H1 (cell line): ENCODE results near the gene ETNPPL. TPM values are rescaled to one million over a fixed set of nuclear protein-coding genes. Genes with fewer than 3 reads are reported as not detected.

Experiments used
- CTBP2 ChIP-seq: IDR thresholded peaks from 2 replicates; pipeline ENCODE4 v1.7.0; 2011; ENCODE audit warnings: borderline replicate concordance, mild to moderate bottlenecking, moderate library complexity, mixed read lengths, low read length; ENCODE audit not compliant: insufficient read depth, insufficient read length
- GABPA ChIP-seq: IDR thresholded peaks from 2 replicates; pipeline ENCODE4 v1.6.1; 2011; ENCODE audit warnings: mild to moderate bottlenecking, low read length, moderate library complexity, borderline replicate concordance; ENCODE audit not compliant: insufficient read depth
- RFX5 ChIP-seq: IDR thresholded peaks from 2 replicates; pipeline ENCODE4 v1.6.1; 2011; ENCODE audit warnings: low read depth, low read length, improper control_type of control experiment, borderline replicate concordance
- SP1 ChIP-seq: IDR thresholded peaks from 2 replicates; pipeline ENCODE4 v1.6.1; 2011; ENCODE audit warnings: low read depth, low read length
- SUZ12 ChIP-seq: fragments of 200-600 bp; sonication (generic); IDR thresholded peaks from 2 replicates; pipeline ENCODE4 v1.6.1; 2012; ENCODE audit warnings: mild to moderate bottlenecking, inconsistent platforms, low read length, moderate library complexity, mixed read lengths
- polyA plus RNA-seq, 7 experiments: library from polyadenylated mRNA; depleted of rRNA in 3 of 7; stranded (reverse) in 5 of 7; unstranded in 2 of 7; fragments of >200 nt in 5 of 7; fragments of 200-250 nt in 2 of 7; gene quantifications; 1 replicate in 5 of 7; 2 replicates in 1 of 7; 4 replicates in 1 of 7; pipeline versions ENCODE4 v1.2.1 to v1.2.3, GENCODE V29; 2011 to 2013; ENCODE audit warnings: missing spikeins in 2 of 7, mixed read lengths in 2 of 7
- total RNA-seq: library from RNA; stranded (reverse); fragmentation: NEBNext Ultra II Directional; extraction: Animal tissue kit (Norgen Biotek cat#: 25700); gene quantifications from 2 replicates; pipeline ENCODE4 v1.2.1, GENCODE V29; 2021
- TF ChIP-seq, protein P1 (sequence below): fragments of 300-600 bp; sonication (generic); IDR thresholded peaks from 2 replicates; pipeline ENCODE4 v1.7.1; 2012; ENCODE audit warnings: low read length, moderate library complexity, mild to moderate bottlenecking, inconsistent platforms; ENCODE audit not compliant: insufficient replicate concordance
- TF ChIP-seq, protein P2 (sequence below), 3 experiments: IDR thresholded peaks; 1 replicate in 2 of 3; 2 replicates in 1 of 3; pipeline versions ENCODE4 v1.5.1 to v1.6.1; 2011; ENCODE audit warnings: low read length in 3 of 3, mild to moderate bottlenecking in 3 of 3, inconsistent platforms in 2 of 3, low read depth in 1 of 3, moderate library complexity in 1 of 3; ENCODE audit not compliant: insufficient read depth in 1 of 3; ENCODE audit errors: control extremely low read depth in 1 of 3

Gene ETNPPL
- total and polyA plus RNA-seq, 2 of the 8 experiments (the other 6 are each of a cell fraction or from before 2014, with no cell fraction given): 0.80 to 2.5 TPM

- TF ChIP-seq GABPA (no peak), CTBP2 (no peak), SP1 (no peak), RFX5 (no peak), SUZ12 (no peak)
- TF ChIP-seq, protein P1, sequence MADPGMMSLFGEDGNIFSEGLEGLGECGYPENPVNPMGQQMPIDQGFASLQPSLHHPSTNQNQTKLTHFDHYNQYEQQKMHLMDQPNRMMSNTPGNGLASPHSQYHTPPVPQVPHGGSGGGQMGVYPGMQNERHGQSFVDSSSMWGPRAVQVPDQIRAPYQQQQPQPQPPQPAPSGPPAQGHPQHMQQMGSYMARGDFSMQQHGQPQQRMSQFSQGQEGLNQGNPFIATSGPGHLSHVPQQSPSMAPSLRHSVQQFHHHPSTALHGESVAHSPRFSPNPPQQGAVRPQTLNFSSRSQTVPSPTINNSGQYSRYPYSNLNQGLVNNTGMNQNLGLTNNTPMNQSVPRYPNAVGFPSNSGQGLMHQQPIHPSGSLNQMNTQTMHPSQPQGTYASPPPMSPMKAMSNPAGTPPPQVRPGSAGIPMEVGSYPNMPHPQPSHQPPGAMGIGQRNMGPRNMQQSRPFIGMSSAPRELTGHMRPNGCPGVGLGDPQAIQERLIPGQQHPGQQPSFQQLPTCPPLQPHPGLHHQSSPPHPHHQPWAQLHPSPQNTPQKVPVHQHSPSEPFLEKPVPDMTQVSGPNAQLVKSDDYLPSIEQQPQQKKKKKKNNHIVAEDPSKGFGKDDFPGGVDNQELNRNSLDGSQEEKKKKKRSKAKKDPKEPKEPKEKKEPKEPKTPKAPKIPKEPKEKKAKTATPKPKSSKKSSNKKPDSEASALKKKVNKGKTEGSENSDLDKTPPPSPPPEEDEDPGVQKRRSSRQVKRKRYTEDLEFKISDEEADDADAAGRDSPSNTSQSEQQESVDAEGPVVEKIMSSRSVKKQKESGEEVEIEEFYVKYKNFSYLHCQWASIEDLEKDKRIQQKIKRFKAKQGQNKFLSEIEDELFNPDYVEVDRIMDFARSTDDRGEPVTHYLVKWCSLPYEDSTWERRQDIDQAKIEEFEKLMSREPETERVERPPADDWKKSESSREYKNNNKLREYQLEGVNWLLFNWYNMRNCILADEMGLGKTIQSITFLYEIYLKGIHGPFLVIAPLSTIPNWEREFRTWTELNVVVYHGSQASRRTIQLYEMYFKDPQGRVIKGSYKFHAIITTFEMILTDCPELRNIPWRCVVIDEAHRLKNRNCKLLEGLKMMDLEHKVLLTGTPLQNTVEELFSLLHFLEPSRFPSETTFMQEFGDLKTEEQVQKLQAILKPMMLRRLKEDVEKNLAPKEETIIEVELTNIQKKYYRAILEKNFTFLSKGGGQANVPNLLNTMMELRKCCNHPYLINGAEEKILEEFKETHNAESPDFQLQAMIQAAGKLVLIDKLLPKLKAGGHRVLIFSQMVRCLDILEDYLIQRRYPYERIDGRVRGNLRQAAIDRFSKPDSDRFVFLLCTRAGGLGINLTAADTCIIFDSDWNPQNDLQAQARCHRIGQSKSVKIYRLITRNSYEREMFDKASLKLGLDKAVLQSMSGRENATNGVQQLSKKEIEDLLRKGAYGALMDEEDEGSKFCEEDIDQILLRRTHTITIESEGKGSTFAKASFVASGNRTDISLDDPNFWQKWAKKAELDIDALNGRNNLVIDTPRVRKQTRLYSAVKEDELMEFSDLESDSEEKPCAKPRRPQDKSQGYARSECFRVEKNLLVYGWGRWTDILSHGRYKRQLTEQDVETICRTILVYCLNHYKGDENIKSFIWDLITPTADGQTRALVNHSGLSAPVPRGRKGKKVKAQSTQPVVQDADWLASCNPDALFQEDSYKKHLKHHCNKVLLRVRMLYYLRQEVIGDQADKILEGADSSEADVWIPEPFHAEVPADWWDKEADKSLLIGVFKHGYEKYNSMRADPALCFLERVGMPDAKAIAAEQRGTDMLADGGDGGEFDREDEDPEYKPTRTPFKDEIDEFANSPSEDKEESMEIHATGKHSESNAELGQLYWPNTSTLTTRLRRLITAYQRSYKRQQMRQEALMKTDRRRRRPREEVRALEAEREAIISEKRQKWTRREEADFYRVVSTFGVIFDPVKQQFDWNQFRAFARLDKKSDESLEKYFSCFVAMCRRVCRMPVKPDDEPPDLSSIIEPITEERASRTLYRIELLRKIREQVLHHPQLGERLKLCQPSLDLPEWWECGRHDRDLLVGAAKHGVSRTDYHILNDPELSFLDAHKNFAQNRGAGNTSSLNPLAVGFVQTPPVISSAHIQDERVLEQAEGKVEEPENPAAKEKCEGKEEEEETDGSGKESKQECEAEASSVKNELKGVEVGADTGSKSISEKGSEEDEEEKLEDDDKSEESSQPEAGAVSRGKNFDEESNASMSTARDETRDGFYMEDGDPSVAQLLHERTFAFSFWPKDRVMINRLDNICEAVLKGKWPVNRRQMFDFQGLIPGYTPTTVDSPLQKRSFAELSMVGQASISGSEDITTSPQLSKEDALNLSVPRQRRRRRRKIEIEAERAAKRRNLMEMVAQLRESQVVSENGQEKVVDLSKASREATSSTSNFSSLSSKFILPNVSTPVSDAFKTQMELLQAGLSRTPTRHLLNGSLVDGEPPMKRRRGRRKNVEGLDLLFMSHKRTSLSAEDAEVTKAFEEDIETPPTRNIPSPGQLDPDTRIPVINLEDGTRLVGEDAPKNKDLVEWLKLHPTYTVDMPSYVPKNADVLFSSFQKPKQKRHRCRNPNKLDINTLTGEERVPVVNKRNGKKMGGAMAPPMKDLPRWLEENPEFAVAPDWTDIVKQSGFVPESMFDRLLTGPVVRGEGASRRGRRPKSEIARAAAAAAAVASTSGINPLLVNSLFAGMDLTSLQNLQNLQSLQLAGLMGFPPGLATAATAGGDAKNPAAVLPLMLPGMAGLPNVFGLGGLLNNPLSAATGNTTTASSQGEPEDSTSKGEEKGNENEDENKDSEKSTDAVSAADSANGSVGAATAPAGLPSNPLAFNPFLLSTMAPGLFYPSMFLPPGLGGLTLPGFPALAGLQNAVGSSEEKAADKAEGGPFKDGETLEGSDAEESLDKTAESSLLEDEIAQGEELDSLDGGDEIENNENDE: no peak
- TF ChIP-seq, protein P2, sequence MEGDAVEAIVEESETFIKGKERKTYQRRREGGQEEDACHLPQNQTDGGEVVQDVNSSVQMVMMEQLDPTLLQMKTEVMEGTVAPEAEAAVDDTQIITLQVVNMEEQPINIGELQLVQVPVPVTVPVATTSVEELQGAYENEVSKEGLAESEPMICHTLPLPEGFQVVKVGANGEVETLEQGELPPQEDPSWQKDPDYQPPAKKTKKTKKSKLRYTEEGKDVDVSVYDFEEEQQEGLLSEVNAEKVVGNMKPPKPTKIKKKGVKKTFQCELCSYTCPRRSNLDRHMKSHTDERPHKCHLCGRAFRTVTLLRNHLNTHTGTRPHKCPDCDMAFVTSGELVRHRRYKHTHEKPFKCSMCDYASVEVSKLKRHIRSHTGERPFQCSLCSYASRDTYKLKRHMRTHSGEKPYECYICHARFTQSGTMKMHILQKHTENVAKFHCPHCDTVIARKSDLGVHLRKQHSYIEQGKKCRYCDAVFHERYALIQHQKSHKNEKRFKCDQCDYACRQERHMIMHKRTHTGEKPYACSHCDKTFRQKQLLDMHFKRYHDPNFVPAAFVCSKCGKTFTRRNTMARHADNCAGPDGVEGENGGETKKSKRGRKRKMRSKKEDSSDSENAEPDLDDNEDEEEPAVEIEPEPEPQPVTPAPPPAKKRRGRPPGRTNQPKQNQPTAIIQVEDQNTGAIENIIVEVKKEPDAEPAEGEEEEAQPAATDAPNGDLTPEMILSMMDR (IDR thresholded peaks at IDR 0.05; ENCODE audit: control extremely low read depth in 1 of 3, insufficient read depth in 1 of 3, low read depth in 1 of 3, low read length in 3 of 3): no peak
These were observed 69.0 kb downstream of the ETNPPL start (continued) for GRCh38 chr4:108693819-108694218.
